Left lung (tissue), 10 donors: ENCODE data around the gene DNM3. TPM values are rescaled to one million over a fixed set of nuclear protein-coding genes. Genes with fewer than 3 reads are reported as not detected.

ENCODE experiments used
- ATAC-seq: fragments of 200-7000 bp; cut with Tn5 transposase; one replicate; pipeline ENCODE4 v1.9.1; 2020; ENCODE audit warnings: moderate library complexity
- DNase-seq, 4 donors: peaks; one replicate each; pipeline ENCODE4 v3.0.0-alpha.2; 2013 to 2020
- H3K27ac ChIP-seq, 2 donors: fragments of 200-600 bp; sonication (generic) in 1 of 2; one replicate each; pipeline versions ENCODE4 v1.5.0 to v1.8.0; 2020 to 2021
- H3K27me3 ChIP-seq, 2 donors: fragments of 200-600 bp; sonication (generic) in 1 of 2; one replicate each; pipeline versions ENCODE4 v1.5.0 to v1.8.0; 2020 to 2021
- H3K36me3 ChIP-seq, 2 donors: fragments of 200-600 bp; sonication (generic) in 1 of 2; one replicate each; pipeline versions ENCODE4 v1.5.0 to v1.8.0; 2020 to 2021
- H3K4me1 ChIP-seq, 2 donors: fragments of 200-600 bp; one replicate each; pipeline ENCODE4 v1.8.0; 2021
- H3K4me3 ChIP-seq, 2 donors: fragments of 200-600 bp; sonication (generic) in 1 of 2; one replicate each; pipeline versions ENCODE4 v1.5.0 to v1.8.0; 2020 to 2021; ENCODE audit warnings: mild to moderate bottlenecking in 1 of 2
- H3K9me3 ChIP-seq, 2 donors: fragments of 200-600 bp; sonication (generic) in 1 of 2; one replicate each; pipeline versions ENCODE4 v1.5.0 to v1.8.0; 2020 to 2021
- intact Hi-C, 2 donors: fragments of 100-400 bp; cut with DNase I; formaldehyde crosslinking; loops; one replicate each; pipeline versions ENCODE4 v1.11.2 to v1.14.2; 2022
- polyA plus RNA-seq, 6 donors: library from polyadenylated mRNA; unstranded; fragments of 120-200 nt; gene quantifications; one replicate each; pipeline ENCODE4 v1.2.1, GENCODE V29; 2013; ENCODE audit not compliant: insufficient read length in 6 of 6
- total RNA-seq, 2 donors: library from RNA; stranded (reverse); fragmentation: NEBNext Ultra II Directional; extraction: Animal tissue kit (Norgen Biotek cat#: 25700); gene quantifications; one replicate each; pipeline ENCODE4 v1.2.1, GENCODE V29; 2021
- TF ChIP-seq, protein P1 (sequence below), 2 donors: fragments of 200-600 bp; sonication (generic) in 1 of 2; IDR thresholded peaks; one replicate each; pipeline versions ENCODE4 v1.5.0 to v1.8.0; 2021; ENCODE audit warnings: antibody characterized with exemption in 2 of 2
- donor health status: DM: no; HTN: yes; CAD: no.
- donor health status: DM: no; HTN: no; CAD: no.

Gene DNM3
- total and polyA plus RNA-seq, 8 donors: 5.2 to 7.7 (median 6.3) TPM

- intact Hi-C loops: loop anchor here in 1 of 2 donors (10.0 kb wide), 1 partner anchor 398 kb away; no protein-coding TSS in a partner anchor
- H3K4me1 ChIP-seq: peaks cover 10% of the 10 kb centered on the region in 2 donors
- no peak for DNase-seq
- H3K27me3 ChIP-seq: no peaks in the 10 kb centered on the region
- no peak overlapping the region for H3K27ac ChIP-seq
- H3K4me3 ChIP-seq: no peak overlapping the region
- ATAC-seq: no peak
- TF ChIP-seq, protein P1, sequence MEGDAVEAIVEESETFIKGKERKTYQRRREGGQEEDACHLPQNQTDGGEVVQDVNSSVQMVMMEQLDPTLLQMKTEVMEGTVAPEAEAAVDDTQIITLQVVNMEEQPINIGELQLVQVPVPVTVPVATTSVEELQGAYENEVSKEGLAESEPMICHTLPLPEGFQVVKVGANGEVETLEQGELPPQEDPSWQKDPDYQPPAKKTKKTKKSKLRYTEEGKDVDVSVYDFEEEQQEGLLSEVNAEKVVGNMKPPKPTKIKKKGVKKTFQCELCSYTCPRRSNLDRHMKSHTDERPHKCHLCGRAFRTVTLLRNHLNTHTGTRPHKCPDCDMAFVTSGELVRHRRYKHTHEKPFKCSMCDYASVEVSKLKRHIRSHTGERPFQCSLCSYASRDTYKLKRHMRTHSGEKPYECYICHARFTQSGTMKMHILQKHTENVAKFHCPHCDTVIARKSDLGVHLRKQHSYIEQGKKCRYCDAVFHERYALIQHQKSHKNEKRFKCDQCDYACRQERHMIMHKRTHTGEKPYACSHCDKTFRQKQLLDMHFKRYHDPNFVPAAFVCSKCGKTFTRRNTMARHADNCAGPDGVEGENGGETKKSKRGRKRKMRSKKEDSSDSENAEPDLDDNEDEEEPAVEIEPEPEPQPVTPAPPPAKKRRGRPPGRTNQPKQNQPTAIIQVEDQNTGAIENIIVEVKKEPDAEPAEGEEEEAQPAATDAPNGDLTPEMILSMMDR (IDR thresholded peaks at IDR 0.05): no peak
- H3K9me3 ChIP-seq: no peaks in the 10 kb centered on the region
- H3K36me3 ChIP-seq: no peaks in the 10 kb centered on the region
These were observed 561.7 kb downstream of the DNM3 start for GRCh38 chr1:172402878-172403569.

GRCh38 chr1:172404121-172404520 is 562.8 kb downstream of the DNM3 start:
- ATAC-seq: no peak
- H3K27me3 ChIP-seq: no peaks in the 10 kb centered on the region
- intact Hi-C loops: loop anchor here in 1 of 2 donors (10.0 kb wide), 1 partner anchor 399 kb away; no protein-coding TSS in a partner anchor
- H3K36me3 ChIP-seq: no peaks in the 10 kb centered on the region
- H3K9me3 ChIP-seq: no peaks in the 10 kb centered on the region
- no peak for DNase-seq
- no peak overlapping the region for H3K4me3 ChIP-seq
- TF ChIP-seq, protein P1 (IDR thresholded peaks at IDR 0.05): no peak
- no peak overlapping the region for H3K27ac ChIP-seq
- peaks cover 3 to 5% of the 10 kb centered on the region in 2 donors for H3K4me1 ChIP-seq

DNA sequence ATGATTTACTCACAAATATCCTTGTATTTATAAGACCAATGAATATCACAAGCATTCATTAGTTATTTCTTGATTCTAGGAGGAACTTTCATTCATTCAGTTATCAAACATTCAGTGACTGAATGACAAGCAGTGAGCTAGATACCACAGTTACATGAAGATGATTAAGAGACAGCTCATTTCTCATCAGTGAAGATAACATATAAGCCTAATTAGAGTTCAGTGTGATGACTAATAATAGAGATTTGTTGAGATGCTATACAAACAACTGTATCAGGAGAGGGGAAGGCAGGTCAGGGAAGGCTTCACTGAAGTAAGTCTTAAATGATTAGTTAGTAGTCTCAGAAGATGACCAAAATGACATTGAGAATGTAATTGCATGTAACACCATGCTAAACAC is 564.6 kb downstream of the DNM3 start:
- no peaks in the 10 kb centered on the region for H3K27me3 ChIP-seq
- TF ChIP-seq, protein P1 (IDR thresholded peaks at IDR 0.05): no peak
- no peaks in the 10 kb centered on the region for H3K36me3 ChIP-seq
- no peak overlapping the region for H3K4me3 ChIP-seq
- intact Hi-C loops: loop anchor here in 1 of 2 donors (10.0 kb wide), 1 partner anchor 401 kb away; no protein-coding TSS in a partner anchor
- ATAC-seq (no peak), DNase-seq (no peak)
- no peaks in the 10 kb centered on the region for H3K4me1 ChIP-seq
- H3K9me3 ChIP-seq: no peaks in the 10 kb centered on the region
- H3K27ac ChIP-seq: no peak overlapping the region

DNA sequence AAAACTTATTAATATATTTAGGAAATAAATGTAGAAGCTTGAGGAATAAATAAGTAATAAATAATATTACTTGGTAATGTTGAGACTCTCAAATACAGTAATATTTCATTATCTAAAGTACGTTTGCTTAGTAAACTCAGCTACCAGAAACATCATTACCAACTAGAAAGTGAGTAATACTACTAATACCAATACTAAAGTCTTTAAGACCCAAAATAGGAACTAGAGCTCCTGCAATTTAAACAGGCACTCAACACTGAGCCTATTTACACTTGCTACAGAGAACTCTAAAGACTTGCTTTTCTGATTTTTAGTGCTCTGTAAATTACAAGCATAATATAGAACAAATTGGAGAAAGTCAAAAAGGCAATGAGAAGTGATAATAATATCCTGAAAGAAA is 565.7 kb downstream of the DNM3 start:
- DNase-seq: no peak
- intact Hi-C loops: loop anchor here in 1 of 2 donors (10.0 kb wide), 1 partner anchor 402 kb away; no protein-coding TSS in a partner anchor
- Histone ChIP-seq H3K4me3 (no peak overlapping the region), H3K27me3 (no peaks in the 10 kb centered on the region), H3K27ac (no peak overlapping the region), H3K9me3 (no peaks in the 10 kb centered on the region), H3K4me1 (no peaks in the 10 kb centered on the region), H3K36me3 (no peaks in the 10 kb centered on the region)
- TF ChIP-seq, protein P1 (IDR thresholded peaks at IDR 0.05): no peak
- no peak for ATAC-seq

DNA sequence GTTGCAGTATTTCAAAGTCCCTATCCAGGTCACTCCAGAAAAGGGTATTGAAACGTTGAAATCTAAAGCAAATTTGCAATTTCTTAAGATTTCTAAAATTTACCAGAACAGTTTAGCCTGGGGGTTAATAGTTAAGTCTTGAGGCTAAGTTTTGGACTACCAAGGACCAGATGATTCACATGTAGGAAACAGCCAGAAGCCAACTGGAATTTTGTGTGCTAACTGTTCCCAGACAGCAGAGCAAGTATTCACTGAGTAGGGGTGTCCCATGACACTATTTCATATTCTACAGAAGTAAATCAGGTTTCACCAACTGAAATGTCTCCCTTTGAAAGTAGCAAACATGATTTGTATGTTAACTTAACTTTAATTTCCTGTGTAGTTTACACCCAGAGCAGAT is 567.7 kb downstream of the DNM3 start:
- H3K27ac ChIP-seq: peak overlapping the region in 1 of 2 donors; percentile 28
- DNase-seq (no peak), ATAC-seq (peak; percentile 57)
- no peaks in the 10 kb centered on the region for H3K27me3 ChIP-seq
- no peaks in the 10 kb centered on the region for H3K9me3 ChIP-seq
- no peak overlapping the region for H3K4me3 ChIP-seq
- H3K36me3 ChIP-seq: no peaks in the 10 kb centered on the region
- intact Hi-C loops: loop anchor here in 1 of 2 donors (10.0 kb wide), 1 partner anchor 404 kb away; no protein-coding TSS in a partner anchor
- H3K4me1 ChIP-seq: no peaks in the 10 kb centered on the region
- TF ChIP-seq, protein P1 (IDR thresholded peaks at IDR 0.05): no peak
